Bronchial epithelial cell (primary cell): ENCODE measurements around the gene PMVK. TPM values are rescaled to one million over a fixed set of nuclear protein-coding genes. Genes with fewer than 3 reads are reported as not detected.

Source experiments
- DNase-seq: peaks from one replicate; pipeline ENCODE4 v3.0.0-alpha.2; 2010; ENCODE audit warnings: low read depth
- FAIRE-seq: peaks from 2 replicates; lab custom pipeline; 2011; peaks lifted over from hg19 to GRCh38; lab: Jason Lieb, UNC
- H3K27me3 ChIP-seq: 2 replicates; pipeline ENCODE4 v1.5.1; 2011; ENCODE audit warnings: low read length; ENCODE audit not compliant: control insufficient read depth, insufficient read depth
- H3K36me3 ChIP-seq: 2 replicates; pipeline ENCODE4 v1.5.1; 2011; ENCODE audit warnings: low read length; ENCODE audit not compliant: control insufficient read depth, insufficient read depth
- H3K4me3 ChIP-seq: 2 replicates; pipeline ENCODE4 v1.5.1; 2011; ENCODE audit warnings: mild to moderate bottlenecking, low read depth, low read length, control low read depth
- total RNA-seq: library from RNA; depleted of rRNA; stranded (reverse); fragments of >200 nt; gene quantifications from 2 replicates; pipeline ENCODE4 v1.2.1, GENCODE V29; 2014
- TF ChIP-seq, protein P1 (sequence below): IDR thresholded peaks from 2 replicates; pipeline ENCODE4 v1.5.1; 2011; ENCODE audit warnings: mild to moderate bottlenecking, moderate library complexity, low read length, control low read depth, inconsistent platforms; ENCODE audit not compliant: insufficient read depth, severe bottlenecking

Gene PMVK
- total RNA-seq, 1 donor from 2014 or later, result 11.3 TPM

DNA sequence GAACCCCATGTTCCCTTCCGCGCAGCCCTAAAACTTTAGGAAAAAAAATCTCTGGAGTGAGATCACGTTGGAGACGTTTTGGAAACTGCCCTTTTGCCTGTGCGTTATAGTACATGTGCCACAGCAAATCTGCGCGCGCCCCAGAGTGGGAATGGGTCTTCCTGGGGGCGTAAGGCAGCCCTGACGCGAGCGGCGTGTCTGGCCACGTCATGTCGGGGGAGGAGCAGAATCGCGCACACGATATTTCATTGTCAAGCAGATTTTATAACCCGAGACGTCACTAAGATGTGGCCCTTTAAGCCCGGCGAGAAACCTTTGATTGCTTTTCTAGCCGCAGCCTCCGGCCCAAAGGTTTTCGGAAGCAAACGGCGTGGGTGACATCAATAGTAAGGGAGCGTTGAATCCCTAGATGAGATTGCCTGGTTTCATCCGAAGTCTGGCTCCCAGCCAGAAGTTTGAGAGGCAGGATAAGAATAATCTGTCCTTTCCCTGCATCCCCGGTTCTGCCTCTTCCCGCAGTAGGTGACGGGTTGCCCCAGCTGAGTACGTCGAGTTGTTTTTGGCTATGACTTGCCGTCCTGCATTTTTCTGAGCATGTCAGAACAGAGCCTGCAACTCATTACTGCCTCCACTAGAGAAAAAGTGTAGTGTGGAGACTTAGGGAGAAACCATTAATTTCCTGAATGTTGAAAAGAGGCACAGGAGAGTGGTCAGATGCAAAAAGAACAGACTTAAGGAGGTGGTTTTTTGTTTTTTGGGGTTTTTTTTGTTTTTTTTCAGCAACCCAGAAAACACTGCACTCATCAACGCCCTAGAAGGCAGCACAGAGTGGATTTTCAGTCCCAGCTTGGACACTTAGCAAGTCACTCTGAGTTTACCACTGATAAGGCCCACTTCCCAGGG is 817 bp upstream of the PMVK start:
- Histone ChIP-seq H3K4me3 (peak overlapping the region; percentile 67), H3K27me3 (no peaks in the 10 kb centered on the region), H3K36me3 (no peaks in the 10 kb centered on the region)
- DNase-seq, result peak; percentile 94
- FAIRE-seq, result no peak
- TF ChIP-seq, protein P1, sequence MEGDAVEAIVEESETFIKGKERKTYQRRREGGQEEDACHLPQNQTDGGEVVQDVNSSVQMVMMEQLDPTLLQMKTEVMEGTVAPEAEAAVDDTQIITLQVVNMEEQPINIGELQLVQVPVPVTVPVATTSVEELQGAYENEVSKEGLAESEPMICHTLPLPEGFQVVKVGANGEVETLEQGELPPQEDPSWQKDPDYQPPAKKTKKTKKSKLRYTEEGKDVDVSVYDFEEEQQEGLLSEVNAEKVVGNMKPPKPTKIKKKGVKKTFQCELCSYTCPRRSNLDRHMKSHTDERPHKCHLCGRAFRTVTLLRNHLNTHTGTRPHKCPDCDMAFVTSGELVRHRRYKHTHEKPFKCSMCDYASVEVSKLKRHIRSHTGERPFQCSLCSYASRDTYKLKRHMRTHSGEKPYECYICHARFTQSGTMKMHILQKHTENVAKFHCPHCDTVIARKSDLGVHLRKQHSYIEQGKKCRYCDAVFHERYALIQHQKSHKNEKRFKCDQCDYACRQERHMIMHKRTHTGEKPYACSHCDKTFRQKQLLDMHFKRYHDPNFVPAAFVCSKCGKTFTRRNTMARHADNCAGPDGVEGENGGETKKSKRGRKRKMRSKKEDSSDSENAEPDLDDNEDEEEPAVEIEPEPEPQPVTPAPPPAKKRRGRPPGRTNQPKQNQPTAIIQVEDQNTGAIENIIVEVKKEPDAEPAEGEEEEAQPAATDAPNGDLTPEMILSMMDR, result no peak

DNA sequence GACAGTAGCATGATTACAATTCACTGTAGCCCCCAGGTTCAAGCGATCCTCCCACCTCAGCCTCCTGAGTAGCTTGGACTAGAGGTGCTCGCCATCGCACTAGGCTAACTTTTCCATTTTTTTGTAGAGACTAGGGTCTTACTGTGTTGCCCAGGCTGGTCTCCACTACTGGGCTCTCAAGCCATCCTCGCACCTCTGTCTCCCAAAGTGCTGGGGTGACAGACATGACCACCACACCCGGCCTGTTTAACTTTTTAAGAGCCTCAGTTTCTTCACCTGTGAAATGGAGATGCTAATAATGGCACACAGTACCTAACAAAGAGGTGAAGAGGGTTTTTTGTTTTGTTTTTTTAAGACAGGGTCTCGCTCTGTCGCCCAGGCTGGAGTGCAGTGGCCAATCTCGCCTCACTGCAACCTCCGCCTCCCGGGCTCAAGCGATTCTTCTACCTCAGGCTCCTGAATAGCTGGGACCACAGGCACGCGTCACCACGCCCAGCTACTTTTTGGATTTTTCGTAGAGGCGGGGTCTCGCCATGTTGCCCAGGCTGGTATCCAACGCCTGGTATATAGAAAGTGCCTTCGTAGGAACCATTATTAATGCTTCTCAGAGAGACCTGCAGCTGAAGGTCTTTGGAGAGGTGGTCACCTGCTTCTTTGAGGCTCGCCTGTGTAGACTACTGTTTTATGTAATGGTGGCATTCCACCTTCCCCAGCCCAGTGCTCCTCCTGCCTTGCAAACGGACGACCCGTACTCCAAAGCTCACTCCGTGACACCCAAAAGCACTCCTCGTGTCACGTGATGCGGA is 567 bp downstream of the PMVK start:
- no peaks in the 10 kb centered on the region for H3K27me3 ChIP-seq

DNA sequence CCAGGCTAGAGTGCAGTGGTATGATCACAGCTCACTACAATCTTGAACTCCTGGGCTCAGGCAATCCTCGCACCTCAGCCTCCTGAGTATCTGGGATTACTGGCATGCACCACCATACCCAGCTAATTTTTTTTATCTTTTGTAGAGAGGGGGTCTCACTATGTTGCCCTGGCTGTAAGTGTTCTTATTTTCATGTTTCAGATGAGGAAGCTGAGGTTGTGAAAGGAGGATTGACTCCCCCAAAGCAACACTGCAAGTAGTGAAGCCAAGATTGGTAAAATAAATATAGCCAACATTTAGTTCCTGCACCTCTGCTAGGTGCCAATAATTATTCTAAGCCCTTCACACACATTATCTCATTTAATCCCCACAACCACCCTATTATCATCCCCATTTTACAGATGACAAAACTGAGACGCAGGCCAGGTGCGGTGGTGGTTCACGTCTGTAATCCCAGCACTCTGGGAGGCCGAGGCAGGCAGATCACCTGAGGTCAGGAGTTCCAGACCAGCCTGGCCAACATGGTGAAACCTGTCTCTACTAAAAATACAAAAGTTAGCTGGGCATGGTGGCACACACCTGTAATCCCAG is 2.1 kb downstream of the PMVK start:
- TF ChIP-seq, protein P1, result no peak
- DNase-seq, result no peak
- no peaks in the 10 kb centered on the region for H3K27me3 ChIP-seq
- H3K4me3 ChIP-seq, result no peak overlapping the region
- no peak for FAIRE-seq
- peaks cover 2% of the 10 kb centered on the region for H3K36me3 ChIP-seq

More for the DNA sequence above, 567 bp downstream of the PMVK start:
- DNase-seq (no peak), FAIRE-seq (no peak)
- Histone ChIP-seq H3K4me3 (peak overlapping the region; percentile 67), H3K36me3 (peaks cover 2% of the 10 kb centered on the region)
- TF ChIP-seq, protein P1, result no peak

DNA sequence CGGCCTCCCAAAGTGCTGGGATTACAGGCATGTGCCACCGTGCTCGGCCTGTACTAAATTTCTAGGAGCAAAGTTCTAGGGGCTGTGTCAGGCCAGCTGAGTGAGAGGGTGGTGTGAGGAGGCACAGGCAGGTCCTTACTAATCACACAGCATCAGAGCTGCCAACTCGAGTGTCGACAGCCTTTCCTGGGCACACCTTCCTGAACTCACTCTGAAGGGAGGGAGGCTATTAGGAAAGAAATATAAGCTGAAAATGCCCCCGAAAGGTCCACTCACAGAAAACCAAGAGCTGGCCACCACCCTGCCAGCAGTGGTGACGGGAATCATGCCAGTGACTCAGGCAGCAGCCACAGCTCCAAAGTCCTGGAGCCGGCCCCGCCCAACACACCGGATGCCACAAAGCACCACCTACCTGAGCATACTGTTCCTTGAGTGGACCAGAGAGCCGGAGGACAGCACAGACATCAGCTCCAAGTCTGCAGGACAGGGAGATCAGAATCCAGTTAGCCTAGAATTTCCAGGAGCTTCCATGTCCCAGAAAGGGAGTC is 4.5 kb downstream of the PMVK start:
- TF ChIP-seq, protein P1, result no peak
- FAIRE-seq (no peak), DNase-seq (peak; percentile 76)
- Histone ChIP-seq H3K36me3 (peaks cover 5% of the 10 kb centered on the region), H3K27me3 (no peaks in the 10 kb centered on the region), H3K4me3 (no peak overlapping the region)

DNA sequence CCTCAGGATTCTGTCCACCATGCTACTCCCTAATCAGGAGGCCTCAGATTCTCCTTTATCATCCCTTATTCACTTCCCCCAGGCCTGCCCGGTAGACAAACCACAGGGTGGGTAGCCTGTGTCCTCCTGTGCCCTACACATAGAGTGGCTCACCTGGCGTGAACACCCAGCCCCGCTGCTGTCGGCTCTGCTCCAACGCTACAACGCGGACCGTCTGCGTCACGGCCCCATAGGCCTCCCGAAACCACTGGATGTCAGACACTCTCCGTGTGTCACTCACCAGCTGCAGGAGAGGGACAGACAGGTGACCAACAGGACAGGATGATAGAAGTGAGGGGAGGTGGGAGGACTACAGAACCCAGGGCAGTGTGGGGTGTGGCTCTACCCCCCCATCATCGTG is 10.3 kb downstream of the PMVK start:
- no peak overlapping the region for H3K4me3 ChIP-seq
- H3K36me3 ChIP-seq, result peaks cover 6% of the 10 kb centered on the region
- peak; percentile 62 for FAIRE-seq
- DNase-seq, result no peak
- H3K27me3 ChIP-seq, result no peaks in the 10 kb centered on the region
- TF ChIP-seq, protein P1, result no peak
